ENCODE measurements around the gene ATF4. TPM values are rescaled to one million over a fixed set of nuclear protein-coding genes. Genes with fewer than 3 reads are reported as not detected.

ATF4 gene
- total RNA-seq, 1 donor from 2014 or later, result 246 TPM

- no peak overlapping the region for H3K27ac ChIP-seq
- H3K27me3 ChIP-seq, result no peaks in the 10 kb centered on the region
- TF ChIP-seq CTCF (IDR thresholded peaks at IDR 0.05) (no peak), POLR2AphosphoS5 (IDR thresholded peaks at IDR 0.05; ENCODE audit: insufficient read depth in 1 of 2, low read depth in 1 of 2) (no peak), POLR2A (IDR thresholded peaks at IDR 0.05) (no peak)
- H3K4me1 ChIP-seq, result no peaks in the 10 kb centered on the region
- no peak for DNase-seq (ENCODE audit: extremely low spot score in 2 of 2)
- intact Hi-C loops (cut with DNase I), result loop anchor here (10.0 kb wide), 1 partner anchor 107 kb away; no protein-coding TSS in a partner anchor
- H3K36me3 ChIP-seq, result peaks cover 0 to 49% of the 10 kb centered on the region in 2 donors
- no peaks in the 10 kb centered on the region for H3K9me3 ChIP-seq
- no peak overlapping the region for H3K4me3 ChIP-seq
Observed at GRCh38 chr22:39512026-39512425, 8.3 kb upstream of the ATF4 start.

- DNase-seq (ENCODE audit: extremely low spot score in 2 of 2), result no peak
- intact Hi-C loops (cut with DNase I), result loop anchor here (10.0 kb wide), 1 partner anchor 109 kb away; no protein-coding TSS in a partner anchor
- Histone ChIP-seq H3K36me3 (peaks cover 0 to 41% of the 10 kb centered on the region in 2 donors), H3K4me1 (peaks cover 3% of the 10 kb centered on the region), H3K9me3 (no peaks in the 10 kb centered on the region), H3K4me3 (no peak overlapping the region), H3K27ac (no peak overlapping the region), H3K27me3 (no peaks in the 10 kb centered on the region)
- no peak for TF ChIP-seq CTCF (IDR thresholded peaks at IDR 0.05)
- no peak for TF ChIP-seq POLR2AphosphoS5 (IDR thresholded peaks at IDR 0.05; ENCODE audit: insufficient read depth in 1 of 2, low read depth in 1 of 2)
- no peak for TF ChIP-seq POLR2A (IDR thresholded peaks at IDR 0.05)
Observed at GRCh38 chr22:39513791-39514190, 6.6 kb upstream of the ATF4 start.

DNA sequence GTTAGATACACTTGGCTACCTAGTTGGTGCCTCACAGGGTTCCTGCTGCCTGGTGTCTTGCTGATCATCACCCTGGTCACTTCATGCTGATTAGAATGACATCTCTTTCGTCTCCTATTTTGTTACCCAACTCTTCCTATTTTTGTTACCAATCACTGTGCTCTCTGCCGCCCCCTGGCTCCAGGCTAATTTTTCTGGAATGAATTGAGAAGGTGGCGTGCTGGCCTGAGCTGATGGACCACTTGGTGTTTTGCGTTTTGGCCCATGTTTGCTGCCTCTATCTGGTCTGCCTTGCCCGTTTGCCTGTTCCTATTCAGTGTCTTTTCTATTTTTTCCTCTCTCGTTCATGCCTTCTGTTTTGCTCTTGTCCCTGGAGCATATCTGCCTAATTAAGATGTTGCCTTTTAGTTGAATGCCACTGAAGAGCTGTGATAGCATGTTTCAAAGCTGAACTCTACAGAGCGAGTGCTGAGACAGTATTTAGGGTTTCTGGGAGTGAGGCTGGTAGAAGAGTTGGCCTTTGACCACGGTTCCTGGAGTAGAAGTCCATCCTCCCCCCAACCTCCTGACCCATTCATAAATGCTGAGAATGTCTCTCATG lies 5.9 kb upstream of the ATF4 start:
- TF ChIP-seq POLR2AphosphoS5 (IDR thresholded peaks at IDR 0.05; ENCODE audit: insufficient read depth in 1 of 2, low read depth in 1 of 2) (no peak), CTCF (IDR thresholded peaks at IDR 0.05) (peak in 2 of 3 experiments; percentile 33 to 72)
- Histone ChIP-seq H3K4me1 (peaks cover 10% of the 10 kb centered on the region), H3K36me3 (peaks cover 0 to 38% of the 10 kb centered on the region in 2 donors), H3K9me3 (no peaks in the 10 kb centered on the region), H3K27me3 (no peaks in the 10 kb centered on the region), H3K4me3 (no peak overlapping the region), H3K27ac (no peak overlapping the region)
- DNase-seq (ENCODE audit: extremely low spot score in 2 of 2), result no peak
- intact Hi-C loops (cut with DNase I), result loop anchor here (10.0 kb wide), 1 partner anchor 110 kb away; no protein-coding TSS in a partner anchor

GRCh38 chr22:39515266-39516050 lies 4.9 kb upstream of the ATF4 start:
- no peak for DNase-seq (ENCODE audit: extremely low spot score in 2 of 2)
- Histone ChIP-seq H3K4me1 (peaks cover 10% of the 10 kb centered on the region), H3K9me3 (no peaks in the 10 kb centered on the region), H3K4me3 (no peak overlapping the region), H3K36me3 (peaks cover 0 to 35% of the 10 kb centered on the region in 2 donors), H3K27me3 (no peaks in the 10 kb centered on the region), H3K27ac (no peak overlapping the region)
- TF ChIP-seq POLR2A (IDR thresholded peaks at IDR 0.05) (no peak), POLR2AphosphoS5 (IDR thresholded peaks at IDR 0.05; ENCODE audit: insufficient read depth in 1 of 2, low read depth in 1 of 2) (no peak), CTCF (IDR thresholded peaks at IDR 0.05) (no peak)
- intact Hi-C loops (cut with DNase I), result loop anchor here (10.0 kb wide), 1 partner anchor 111 kb away; no protein-coding TSS in a partner anchor

All from vagina (tissue), 2 donors.